ENCODE results near the gene KMT2D.

KMT2D gene

GRCh38 chr12:49019443-49020324, 40.9 kb downstream of the KMT2D start:
- Histone ChIP-seq H3K4me2 (ENCODE audit: low read depth, low read length, poor library complexity, severe bottlenecking) (peak overlapping the region; percentile 89), H3K9ac (ENCODE audit: low read depth, low read length, poor library complexity, severe bottlenecking) (peak overlapping the region; percentile 88), H3K9me2 (replicated peaks; ENCODE audit: low read depth, low read length) (no peaks in the 10 kb centered on the region), H3F3A (ENCODE audit: low read depth) (peaks cover 10% of the 10 kb centered on the region), H3K4me3 (ENCODE audit: low read length, poor library complexity, severe bottlenecking) (peak overlapping the region; percentile 91), H3K36me3 (ENCODE audit: insufficient read depth, low read length) (peaks cover 31% of the 10 kb centered on the region; the same call in 1 of the 2 replicates), H4K20me1 (ENCODE audit: insufficient read depth, low read length, poor library complexity, severe bottlenecking) (no peaks in the 10 kb centered on the region), H3K27me3 (ENCODE audit: insufficient read depth, low read length, poor library complexity, severe bottlenecking) (no peaks in the 10 kb centered on the region), H3K4me1 (ENCODE audit: insufficient read depth, low read length, poor library complexity, severe bottlenecking) (peaks cover 20% of the 10 kb centered on the region), H3K79me2 (ENCODE audit: insufficient read depth, low read length) (0 out of 2 replicates have a peak, but pooled peaks cover 11% of the 10 kb centered on the region), H2AFZ (ENCODE audit: low read length) (no peak overlapping the region), H3K9me3 (ENCODE audit: insufficient read depth, low read depth, low read length) (no peaks in the 10 kb centered on the region)
- TF ChIP-seq CTCF (conservative IDR thresholded peaks at IDR 0.05; ENCODE audit: low read length), result peak; percentile 63
- TF ChIP-seq EZH2phosphoT487 (IDR thresholded peaks at IDR 0.05; ENCODE audit: borderline replicate concordance), result no peak

- Histone ChIP-seq H3K79me2 (ENCODE audit: insufficient read depth, low read length) (0 out of 2 replicates have a peak, but pooled peaks cover 11% of the 10 kb centered on the region), H3K27me3 (ENCODE audit: insufficient read depth, low read length, poor library complexity, severe bottlenecking) (no peaks in the 10 kb centered on the region), H3F3A (ENCODE audit: low read depth) (peaks cover 10% of the 10 kb centered on the region), H2AFZ (ENCODE audit: low read length) (peak overlapping the region; percentile 64; the same call in 1 of the 2 replicates), H3K4me3 (ENCODE audit: low read length, poor library complexity, severe bottlenecking) (peak overlapping the region; percentile 91), H3K36me3 (ENCODE audit: insufficient read depth, low read length) (peaks cover 26% of the 10 kb centered on the region; the same call in 1 of the 2 replicates), H3K9me3 (ENCODE audit: insufficient read depth, low read depth, low read length) (no peaks in the 10 kb centered on the region), H3K9me2 (replicated peaks; ENCODE audit: low read depth, low read length) (no peaks in the 10 kb centered on the region), H3K4me1 (ENCODE audit: insufficient read depth, low read length, poor library complexity, severe bottlenecking) (peaks cover 20% of the 10 kb centered on the region), H3K4me2 (ENCODE audit: low read depth, low read length, poor library complexity, severe bottlenecking) (peak overlapping the region; percentile 89), H4K20me1 (ENCODE audit: insufficient read depth, low read length, poor library complexity, severe bottlenecking) (no peaks in the 10 kb centered on the region), H3K9ac (ENCODE audit: low read depth, low read length, poor library complexity, severe bottlenecking) (peak overlapping the region; percentile 88)
- TF ChIP-seq CTCF (conservative IDR thresholded peaks at IDR 0.05; ENCODE audit: low read length) (no peak), EZH2phosphoT487 (IDR thresholded peaks at IDR 0.05; ENCODE audit: borderline replicate concordance) (no peak)
These were observed 41.5 kb downstream of the KMT2D start for GRCh38 chr12:49019120-49019430.

- TF ChIP-seq EZH2phosphoT487 (IDR thresholded peaks at IDR 0.05; ENCODE audit: borderline replicate concordance) (no peak), CTCF (conservative IDR thresholded peaks at IDR 0.05; ENCODE audit: low read length) (peak; percentile 51)
- peak within 1 kb of the TSS; percentile 89 for H3K4me2 ChIP-seq (ENCODE audit: low read depth, low read length, poor library complexity, severe bottlenecking)
- H3K27me3 ChIP-seq (ENCODE audit: insufficient read depth, low read length, poor library complexity, severe bottlenecking), result no peaks in the 10 kb centered on the region
- H3K4me1 ChIP-seq (ENCODE audit: insufficient read depth, low read length, poor library complexity, severe bottlenecking), result peaks cover 20% of the 10 kb centered on the region
- peaks cover 22% of the 10 kb centered on the region; the same call in 1 of the 2 replicates for H3K36me3 ChIP-seq (ENCODE audit: insufficient read depth, low read length)
- H4K20me1 ChIP-seq (ENCODE audit: insufficient read depth, low read length, poor library complexity, severe bottlenecking), result no peaks in the 10 kb centered on the region
- H3F3A ChIP-seq (ENCODE audit: low read depth), result peaks cover 10% of the 10 kb centered on the region
- H3K79me2 ChIP-seq (ENCODE audit: insufficient read depth, low read length), result 0 out of 2 replicates have a peak, but pooled peaks cover 11% of the 10 kb centered on the region
- H3K9me2 ChIP-seq (replicated peaks; ENCODE audit: low read depth, low read length), result no peaks in the 10 kb centered on the region
- peak within 1 kb of the TSS; percentile 86 for H2AFZ ChIP-seq (ENCODE audit: low read length)
- H3K9ac ChIP-seq (ENCODE audit: low read depth, low read length, poor library complexity, severe bottlenecking), result peak within 1 kb of the TSS; percentile 88
- H3K4me3 ChIP-seq (ENCODE audit: low read length, poor library complexity, severe bottlenecking), result peak within 1 kb of the TSS; percentile 91
- H3K9me3 ChIP-seq (ENCODE audit: insufficient read depth, low read depth, low read length), result no peaks in the 10 kb centered on the region
These were observed 42.1 kb downstream of the KMT2D start, which contains the start of gene PRKAG1 for GRCh38 chr12:49018261-49019119. PRKAG1 (minus strand) TSS chr12:49018776; CDS start chr12:49018740, 36 bp downstream.

Data from Loucy (cell line).